Endothelial cell (in vitro differentiated cells): ENCODE measurements around the gene PALS2. TPM values are rescaled to one million over a fixed set of nuclear protein-coding genes. Genes with fewer than 3 reads are reported as not detected.

Source experiments
- DNase-seq: peaks from one replicate; pipeline ENCODE4 v3.0.0; 2021; ENCODE audit warnings: low spot score
- H3K27ac Mint-ChIP-seq: one replicate; pipeline ENCODE4 v1.8.0; 2021; ENCODE audit warnings: mixed read lengths, inconsistent platforms; ENCODE audit not compliant: unreplicated experiment
- H3K27me3 Mint-ChIP-seq: one replicate; pipeline ENCODE4 v1.8.0; 2021; ENCODE audit warnings: mild to moderate bottlenecking, moderate library complexity, mixed read lengths, inconsistent platforms; ENCODE audit not compliant: unreplicated experiment
- H3K36me3 Mint-ChIP-seq: one replicate; pipeline ENCODE4 v1.8.0; 2021; ENCODE audit warnings: mild to moderate bottlenecking, low read depth, mixed read lengths, inconsistent platforms; ENCODE audit not compliant: unreplicated experiment
- H3K4me1 Mint-ChIP-seq: one replicate; pipeline ENCODE4 v1.8.0; 2021; ENCODE audit warnings: mild to moderate bottlenecking, mixed read lengths, inconsistent platforms; ENCODE audit not compliant: unreplicated experiment
- H3K4me3 Mint-ChIP-seq: one replicate; pipeline ENCODE4 v1.8.0; 2021; ENCODE audit warnings: mild to moderate bottlenecking, mixed read lengths, inconsistent platforms; ENCODE audit not compliant: unreplicated experiment
- H3K9me3 Mint-ChIP-seq: one replicate; pipeline ENCODE4 v1.8.0; 2021; ENCODE audit warnings: mixed read lengths, inconsistent platforms; ENCODE audit not compliant: unreplicated experiment
- CTCF ChIP-seq: fragments of 200-600 bp; sonication (generic); IDR thresholded peaks from one replicate; pipeline ENCODE4 v1.5.0; 2021; ENCODE audit warnings: antibody characterized with exemption; ENCODE audit not compliant: unreplicated experiment
- total RNA-seq: library from RNA; stranded (reverse); fragmentation: NEBNext Ultra II Directional; extraction: Animal tissue kit (Norgen Biotek cat#: 25700); gene quantifications from one replicate; pipeline ENCODE4 v1.2.1, GENCODE V29; 2021; ENCODE audit not compliant: unreplicated experiment

The PALS2 gene
- total RNA-seq, 1 donor from 2014 or later, result 32.0 TPM

GRCh38 chr7:24595671-24596418 lies 22.6 kb downstream of the PALS2 start:
- no peak overlapping the region for H3K4me3 Mint-ChIP-seq
- no peaks in the 10 kb centered on the region for H3K4me1 Mint-ChIP-seq
- H3K9me3 Mint-ChIP-seq, result no peaks in the 10 kb centered on the region
- no peak for TF ChIP-seq CTCF
- H3K36me3 Mint-ChIP-seq, result no peaks in the 10 kb centered on the region
- DNase-seq, result no peak
- H3K27ac Mint-ChIP-seq, result no peak overlapping the region
- no peaks in the 10 kb centered on the region for H3K27me3 Mint-ChIP-seq

- H3K4me3 Mint-ChIP-seq, result no peak overlapping the region
- no peaks in the 10 kb centered on the region for H3K27me3 Mint-ChIP-seq
- no peaks in the 10 kb centered on the region for H3K4me1 Mint-ChIP-seq
- no peaks in the 10 kb centered on the region for H3K9me3 Mint-ChIP-seq
- no peak overlapping the region for H3K27ac Mint-ChIP-seq
- TF ChIP-seq CTCF, result no peak
- no peak for DNase-seq
- H3K36me3 Mint-ChIP-seq, result no peaks in the 10 kb centered on the region
Measured at GRCh38 chr7:24597014-24597413, 23.8 kb downstream of the PALS2 start.

- no peak for TF ChIP-seq CTCF
- Mint-ChIP-seq H3K4me1 (no peaks in the 10 kb centered on the region), H3K36me3 (peaks cover 2% of the 10 kb centered on the region), H3K27me3 (no peaks in the 10 kb centered on the region), H3K9me3 (no peaks in the 10 kb centered on the region), H3K4me3 (no peak overlapping the region), H3K27ac (no peak overlapping the region)
- no peak for DNase-seq
Measured at GRCh38 chr7:24601600-24601999, 28.3 kb downstream of the PALS2 start.

- DNase-seq, result no peak
- Mint-ChIP-seq H3K27me3 (no peaks in the 10 kb centered on the region), H3K4me3 (no peak overlapping the region), H3K27ac (no peak overlapping the region), H3K36me3 (peaks cover 2% of the 10 kb centered on the region), H3K4me1 (no peaks in the 10 kb centered on the region), H3K9me3 (no peaks in the 10 kb centered on the region)
- no peak for TF ChIP-seq CTCF
Measured at GRCh38 chr7:24602860-24603456, 29.7 kb downstream of the PALS2 start.

GRCh38 chr7:24604630-24605029 lies 31.4 kb downstream of the PALS2 start:
- Mint-ChIP-seq H3K4me3 (no peak overlapping the region), H3K27me3 (no peaks in the 10 kb centered on the region), H3K36me3 (peaks cover 2% of the 10 kb centered on the region), H3K9me3 (no peaks in the 10 kb centered on the region), H3K27ac (no peak overlapping the region), H3K4me1 (peaks cover 8% of the 10 kb centered on the region)
- no peak for TF ChIP-seq CTCF
- DNase-seq, result no peak
